CD4-positive, alpha-beta T cell treated with Interleukin-4 for 4 hours (primary cell): ENCODE data around the gene APBA1.

ENCODE experiments used
- DNase-seq: peaks from one replicate; pipeline ENCODE4 v3.0.0-alpha.2; 2020

The APBA1 gene

DNA sequence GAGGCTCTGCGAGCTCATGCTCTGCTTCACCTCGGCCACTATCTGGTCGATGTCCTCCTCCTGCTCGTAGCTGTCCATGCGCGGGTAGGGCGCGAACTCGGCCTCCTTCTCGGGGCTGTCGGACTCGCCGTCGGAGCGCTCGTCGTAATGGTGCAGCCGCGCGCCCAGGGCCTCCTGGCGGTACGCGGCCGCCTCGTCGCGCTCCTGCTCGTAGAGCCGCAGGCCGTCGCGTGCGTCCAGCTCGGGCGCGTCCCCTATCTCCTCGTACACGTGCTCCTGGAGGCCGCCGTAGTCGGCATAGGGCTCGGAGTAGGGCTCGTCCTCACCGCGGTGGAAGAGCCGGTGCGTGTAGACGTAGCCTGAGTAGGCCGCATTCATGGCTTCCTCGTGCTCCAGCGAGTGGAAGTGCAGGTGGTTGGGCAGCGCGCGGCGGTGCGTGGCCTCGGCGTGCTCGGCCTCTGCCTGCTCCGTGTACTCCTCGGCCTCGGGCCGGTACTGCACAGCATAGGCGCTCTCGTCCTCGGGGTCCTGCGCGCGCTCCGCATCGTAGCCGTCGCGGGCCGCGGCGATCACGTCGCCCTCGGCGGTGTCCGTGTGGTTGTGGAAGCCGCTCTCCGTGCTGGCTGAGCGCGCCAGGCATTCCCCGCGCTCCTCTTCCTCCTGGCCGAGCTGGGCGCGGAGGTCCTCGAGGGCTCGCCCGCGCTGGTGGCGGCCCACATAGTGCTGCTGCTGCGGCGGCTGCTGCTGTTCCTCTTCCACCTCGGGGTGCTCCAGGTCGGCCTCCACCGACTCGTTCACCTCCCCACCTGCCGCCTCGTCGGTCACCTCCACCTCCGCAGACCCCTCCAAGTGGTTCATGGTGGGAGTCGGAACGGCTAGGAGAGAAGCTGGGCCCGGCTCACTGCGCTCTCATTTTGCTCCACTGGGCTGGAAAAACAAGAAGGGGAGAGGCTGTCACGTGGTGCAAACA is 155.5 kb downstream of the APBA1 start:
- no peak for DNase-seq

DNA sequence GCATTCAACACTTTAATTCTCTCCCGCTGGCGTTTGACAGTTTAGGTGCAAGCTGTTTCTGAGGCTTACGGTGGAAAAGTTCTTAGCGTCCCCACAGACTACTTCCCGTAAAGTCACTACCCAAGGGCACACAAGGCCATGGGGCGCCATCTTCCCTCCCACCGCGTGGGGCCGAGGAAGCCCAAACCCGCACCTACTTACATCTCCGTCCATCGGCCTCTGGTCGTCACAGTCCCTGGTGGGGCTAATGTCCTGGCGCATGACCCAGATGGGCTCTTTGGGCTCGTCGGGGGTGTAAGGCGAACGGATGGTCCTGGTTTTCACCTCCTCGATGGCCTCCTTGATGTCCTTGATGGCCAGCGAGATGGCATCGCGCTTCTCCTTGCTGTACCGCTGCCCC is 156.4 kb downstream of the APBA1 start:
- DNase-seq, result no peak

DNA sequence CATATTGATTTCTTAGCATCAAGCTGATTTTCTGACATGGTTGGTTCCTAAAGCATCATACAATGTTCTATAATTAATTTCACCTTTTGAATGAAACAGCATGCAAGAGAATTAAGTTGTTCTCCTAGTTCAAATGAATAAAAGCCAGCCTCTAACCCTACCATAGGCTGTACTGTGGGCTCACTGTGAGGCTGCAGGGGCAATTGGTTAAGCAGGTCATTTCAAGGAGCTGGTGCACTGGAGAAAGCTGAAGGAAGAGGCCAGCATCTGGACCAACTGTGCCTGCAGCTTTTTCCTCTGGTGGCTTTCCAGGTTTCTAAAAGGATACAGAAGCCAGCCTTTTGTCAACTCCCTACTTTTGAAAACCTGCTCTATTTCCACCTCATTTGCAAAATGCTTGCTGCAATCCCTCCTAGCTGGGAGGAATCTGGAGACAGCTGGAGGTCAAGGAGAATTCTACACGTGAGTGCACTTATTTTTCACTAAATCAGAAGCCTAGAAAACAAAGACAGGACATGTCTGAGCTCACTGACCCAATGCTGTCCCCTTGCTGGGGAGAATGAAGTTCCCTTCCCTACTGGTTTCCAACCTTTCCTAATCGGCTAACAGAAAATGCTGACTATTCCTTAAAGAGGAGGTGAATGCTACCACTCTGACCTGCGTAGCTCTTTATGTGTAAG is 158.9 kb downstream of the APBA1 start:
- no peak for DNase-seq

DNA sequence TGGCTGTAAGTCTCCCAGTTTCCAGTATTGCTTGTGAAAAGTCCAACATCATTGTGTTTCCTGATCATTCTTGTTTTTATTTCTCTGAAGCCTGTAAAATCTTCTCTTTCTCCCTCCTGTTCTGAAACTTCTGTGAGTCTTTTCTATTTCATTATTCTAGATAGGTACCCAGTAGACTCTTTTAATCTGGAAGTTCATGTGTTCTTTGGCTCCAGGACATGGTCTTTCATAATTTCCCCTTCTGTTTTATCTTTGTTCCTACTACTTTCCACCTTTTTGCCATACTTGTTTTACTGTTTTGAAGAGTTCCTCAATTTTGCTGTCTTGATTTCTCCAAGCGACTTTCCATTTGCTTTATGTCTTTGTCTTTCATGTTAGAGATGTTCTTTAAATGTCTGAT is 168.1 kb downstream of the APBA1 start:
- no peak for DNase-seq

DNA sequence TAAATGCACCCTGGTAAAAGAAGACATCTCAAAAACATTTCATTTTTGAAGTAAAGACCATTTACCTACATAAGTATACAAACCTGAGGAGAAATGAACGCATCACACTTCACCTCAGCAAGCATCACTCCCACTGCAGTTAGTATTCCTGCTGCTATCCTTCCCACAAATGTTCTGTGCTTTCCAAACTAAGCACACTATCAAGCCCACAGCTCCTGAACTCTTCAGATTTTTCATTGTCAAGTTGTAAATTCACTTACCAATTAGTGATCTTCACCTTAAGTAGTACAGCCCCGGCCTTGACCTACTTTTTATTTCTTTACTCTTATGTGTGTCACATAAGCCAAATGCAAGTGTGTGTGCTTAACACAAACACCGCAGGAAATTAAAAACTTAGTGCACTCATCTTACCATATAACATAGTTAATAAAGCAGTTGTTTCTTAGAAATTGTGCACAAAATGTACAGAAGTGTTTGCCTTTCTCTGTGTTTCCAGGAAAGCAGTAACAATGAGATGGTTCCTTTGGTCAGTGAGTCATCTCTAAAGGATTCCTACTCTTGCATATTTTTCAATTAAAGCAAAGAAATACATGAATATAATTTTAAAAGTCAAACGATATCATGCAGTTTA is 169.4 kb downstream of the APBA1 start:
- peak; percentile 25 for DNase-seq

DNA sequence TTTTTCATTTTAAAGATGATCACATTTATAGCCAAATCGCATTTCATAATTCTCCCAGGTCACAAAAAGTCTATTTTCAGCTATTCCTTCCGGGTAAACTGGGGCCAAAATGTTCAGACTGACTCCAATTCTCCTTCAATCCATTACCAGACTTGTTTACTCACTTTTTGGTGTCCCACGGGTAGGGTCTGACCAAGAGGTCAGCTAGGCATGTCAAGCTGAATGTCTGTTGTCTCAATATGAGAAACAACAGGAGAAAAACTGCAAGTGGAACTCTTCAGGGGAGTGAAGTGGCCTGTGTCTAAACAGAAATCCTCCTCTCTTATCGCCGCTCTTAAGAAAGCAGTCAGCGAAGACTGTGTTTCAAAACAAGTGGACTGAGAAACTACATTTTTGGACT is 171.3 kb downstream of the APBA1 start:
- DNase-seq, result no peak

DNA sequence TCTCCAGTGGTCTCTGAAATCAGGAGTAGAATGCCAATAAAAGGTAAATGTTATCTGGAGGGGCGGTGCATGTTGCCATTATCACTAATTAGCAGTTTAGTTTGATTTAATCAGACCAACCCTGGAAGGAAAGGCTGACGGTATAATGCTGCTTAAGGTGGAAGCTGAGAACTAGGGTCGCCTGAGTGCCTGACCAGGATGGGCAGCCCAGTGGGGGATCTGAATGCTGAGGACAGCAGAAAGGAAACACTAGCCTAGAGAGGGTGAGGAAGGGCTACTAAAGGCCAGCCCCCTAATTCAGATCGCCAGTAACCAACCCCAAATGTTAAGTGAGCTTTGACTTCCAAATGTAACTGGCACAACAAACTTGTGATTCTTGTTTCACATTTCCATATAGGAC is 172.2 kb downstream of the APBA1 start:
- DNase-seq, result no peak

DNA sequence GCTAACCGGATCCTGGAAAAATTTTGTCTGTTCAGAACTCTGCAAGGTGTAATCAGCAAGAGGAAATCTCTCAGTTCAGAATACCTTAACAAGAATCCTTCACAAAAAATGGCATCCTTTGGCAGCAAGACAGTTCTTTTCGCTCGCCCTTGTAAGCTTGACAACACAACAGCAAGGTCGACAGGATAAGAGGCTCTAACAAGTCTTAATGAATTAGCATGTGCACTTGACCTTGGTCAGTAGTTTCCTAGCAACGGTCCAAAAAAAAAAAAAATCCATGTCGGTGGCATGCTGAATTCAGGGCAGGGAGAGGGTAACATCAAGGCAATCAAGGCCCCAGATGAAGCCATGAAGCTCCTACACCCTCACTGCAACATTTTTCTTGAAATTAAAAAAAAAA is 172.8 kb downstream of the APBA1 start:
- no peak for DNase-seq

DNA sequence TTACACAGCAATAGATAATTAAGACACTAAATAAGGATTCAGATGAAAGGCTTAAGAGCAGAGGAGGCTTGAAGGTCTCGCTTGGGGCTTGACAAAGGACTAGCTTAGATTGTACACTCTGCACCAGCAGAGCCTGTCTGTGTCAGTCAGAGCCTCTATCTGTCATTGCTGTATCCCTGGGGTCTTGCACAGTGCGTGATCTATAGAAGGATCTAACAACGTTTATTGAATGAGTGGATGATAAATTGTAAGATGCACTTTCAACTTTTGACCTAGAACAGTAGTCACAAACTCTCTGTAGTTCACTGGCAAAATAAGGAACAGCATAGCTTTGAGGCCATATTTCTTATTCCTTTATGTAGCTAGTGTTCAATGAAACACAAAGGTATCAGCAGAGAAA is 173.7 kb downstream of the APBA1 start:
- no peak for DNase-seq

DNA sequence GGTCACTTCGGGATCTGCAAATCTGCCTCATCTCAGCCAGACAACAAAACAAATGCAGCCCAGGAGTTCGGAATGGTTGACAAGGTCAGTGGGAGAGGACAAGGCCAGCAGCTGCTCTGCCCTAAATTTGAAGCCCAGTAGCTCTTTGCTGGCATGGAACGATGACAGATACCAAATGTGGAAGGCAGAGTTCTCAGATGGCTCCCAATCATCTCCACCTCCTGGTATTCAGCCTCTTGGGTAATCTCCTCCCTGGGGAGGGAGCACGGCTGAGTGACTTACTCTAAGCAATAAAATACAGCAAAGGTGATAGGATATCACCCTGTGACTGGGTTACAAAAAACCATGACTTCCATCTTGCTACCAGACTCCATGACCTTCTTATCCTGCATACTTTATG is 174.4 kb downstream of the APBA1 start:
- no peak for DNase-seq

DNA sequence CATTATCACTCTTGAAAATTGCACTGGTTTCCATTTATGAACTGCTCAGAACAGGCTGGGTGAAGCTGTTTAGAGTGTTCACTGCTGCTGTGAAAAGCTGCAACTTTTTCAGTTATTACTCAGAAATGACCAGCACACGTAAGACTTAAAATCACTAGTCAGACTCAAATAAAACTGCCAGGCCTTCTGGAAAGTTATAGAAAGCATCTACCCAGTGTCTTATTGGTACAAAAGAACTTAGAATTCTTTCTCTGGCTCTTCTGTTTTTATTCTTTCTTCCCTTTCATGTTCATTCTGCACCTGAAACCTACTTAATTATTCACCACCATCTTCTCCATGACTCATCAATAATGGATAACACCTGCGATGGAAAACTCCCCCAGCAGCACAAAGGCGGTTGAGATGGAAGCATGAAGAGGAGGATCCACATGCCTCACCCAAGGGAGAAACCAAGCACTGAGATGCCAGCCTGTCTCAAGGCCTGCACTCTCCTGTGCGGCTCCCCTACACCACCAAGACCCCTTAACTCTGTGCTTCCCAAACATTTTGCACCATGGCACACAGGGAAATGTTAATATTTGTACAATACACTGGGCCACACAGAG is 175.2 kb downstream of the APBA1 start:
- DNase-seq, result no peak

DNA sequence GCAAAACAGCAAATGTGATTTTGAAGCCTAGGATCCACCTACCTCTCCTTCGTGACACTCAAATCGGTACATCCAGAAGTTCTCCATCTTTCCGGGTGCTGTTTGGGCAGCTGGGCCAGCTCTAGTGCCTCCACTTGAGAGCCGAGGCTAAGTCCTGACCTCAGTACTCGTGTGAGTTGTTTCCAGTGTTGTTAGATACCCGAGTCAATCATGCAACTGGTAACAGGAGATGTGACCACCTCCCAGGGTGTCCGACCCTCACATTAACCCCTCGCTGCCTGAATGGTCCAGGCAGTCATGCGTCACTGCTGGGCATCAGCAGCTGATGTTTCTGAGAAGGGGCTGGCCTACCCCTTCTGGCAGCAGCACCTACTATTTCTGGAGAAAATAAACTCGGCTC is 176.9 kb downstream of the APBA1 start:
- DNase-seq, result no peak

DNA sequence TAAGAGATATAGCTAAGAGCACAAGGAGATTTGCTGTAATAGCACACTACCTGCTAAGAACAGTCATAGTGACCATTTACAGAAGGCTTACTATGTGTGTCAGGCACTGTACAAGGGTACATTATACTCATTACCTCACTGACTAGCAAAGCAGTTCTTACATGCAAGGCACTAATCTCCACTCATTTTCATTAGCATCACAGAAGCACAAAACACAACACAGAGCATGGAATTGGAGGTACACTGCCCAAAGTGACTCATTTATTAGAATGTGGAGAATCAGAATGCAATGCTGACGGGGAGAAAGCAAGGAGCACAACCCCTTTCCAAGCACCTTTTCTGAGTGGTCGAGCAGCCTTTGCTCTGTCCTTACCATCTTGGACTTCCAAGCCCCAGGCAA is 177.4 kb downstream of the APBA1 start:
- DNase-seq, result no peak

DNA sequence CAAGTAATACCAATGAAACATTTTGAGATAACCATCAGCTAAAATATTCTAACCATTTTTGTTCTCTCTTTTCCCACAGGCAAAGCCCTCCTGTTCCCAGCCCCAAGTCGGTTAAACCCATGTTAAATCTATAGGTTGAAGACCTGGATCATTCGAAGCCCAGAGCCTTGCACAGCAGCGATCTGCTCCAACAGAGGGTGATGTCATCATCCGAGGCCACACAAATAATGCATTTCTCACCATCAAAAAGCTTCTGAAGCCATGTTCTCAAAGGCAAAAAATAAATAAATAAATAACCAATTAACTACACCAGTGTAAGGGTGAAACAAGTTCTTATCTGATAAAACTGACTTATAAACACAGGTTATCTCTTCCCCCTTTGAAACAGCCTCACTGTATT is 178.0 kb downstream of the APBA1 start:
- no peak for DNase-seq

DNA sequence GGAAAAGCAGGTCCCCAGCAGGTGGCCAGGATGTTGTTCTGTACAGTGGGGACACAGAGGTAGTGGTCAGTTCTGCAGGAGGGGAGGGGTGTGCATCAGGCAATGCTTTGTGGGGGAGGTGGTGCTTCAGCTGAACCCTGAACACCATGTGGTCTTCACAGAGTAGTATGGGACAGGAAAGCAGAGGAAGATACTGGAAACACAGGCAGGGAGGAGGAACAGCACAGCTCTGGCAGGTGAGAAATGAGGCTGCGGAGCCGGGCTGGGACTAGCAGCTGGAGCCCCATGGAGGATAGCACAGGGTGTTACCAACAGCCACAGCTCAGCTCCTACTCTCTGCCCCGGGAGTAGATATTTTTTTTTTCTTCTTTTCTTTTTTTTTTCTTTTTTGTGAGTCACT is 185.7 kb downstream of the APBA1 start:
- no peak for DNase-seq

DNA sequence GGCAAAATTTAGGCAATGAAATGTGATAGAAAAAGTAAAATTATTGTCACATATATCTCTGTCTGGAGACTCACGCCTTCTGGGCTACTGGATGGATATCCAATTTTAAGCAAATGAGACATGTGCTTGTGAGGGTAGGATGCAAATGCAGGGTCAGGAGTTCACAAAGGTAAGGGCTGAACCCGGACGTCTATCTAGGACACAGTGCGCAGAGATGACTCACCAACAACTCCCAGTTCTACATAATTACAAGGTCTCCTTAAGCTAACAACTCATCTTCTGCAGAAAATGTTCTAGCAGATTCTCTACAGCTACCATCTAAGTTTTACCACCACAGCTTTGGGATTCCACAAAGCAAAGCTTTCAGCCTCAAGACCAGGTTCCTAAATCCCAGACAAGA is 186.7 kb downstream of the APBA1 start:
- DNase-seq, result peak; percentile 42

DNA sequence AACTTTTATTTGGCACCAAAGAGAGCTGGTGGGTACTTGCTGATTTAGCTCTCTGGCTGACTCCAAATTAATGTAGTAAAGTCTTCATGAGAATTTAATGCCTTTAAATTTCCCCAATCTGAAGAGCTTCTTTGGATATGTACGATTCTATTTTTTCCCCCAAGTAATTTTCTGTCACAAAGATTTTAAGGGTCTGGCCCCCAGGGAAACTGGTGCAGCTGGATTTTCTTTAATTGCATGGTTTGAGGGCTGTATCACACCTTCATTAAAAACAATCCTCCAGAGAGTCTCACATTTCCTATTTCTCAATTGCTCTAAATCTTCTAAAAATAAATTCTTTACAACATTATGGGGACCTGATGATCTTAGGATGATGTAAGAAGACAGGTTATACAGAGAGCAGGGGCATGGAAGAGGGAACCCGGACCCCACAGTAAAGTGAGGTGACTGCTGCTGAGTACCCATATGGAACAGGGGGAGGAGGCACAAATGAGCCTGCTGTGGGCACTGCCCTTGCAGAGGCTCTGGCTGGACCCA is 188.2 kb downstream of the APBA1 start:
- DNase-seq, result no peak

DNA sequence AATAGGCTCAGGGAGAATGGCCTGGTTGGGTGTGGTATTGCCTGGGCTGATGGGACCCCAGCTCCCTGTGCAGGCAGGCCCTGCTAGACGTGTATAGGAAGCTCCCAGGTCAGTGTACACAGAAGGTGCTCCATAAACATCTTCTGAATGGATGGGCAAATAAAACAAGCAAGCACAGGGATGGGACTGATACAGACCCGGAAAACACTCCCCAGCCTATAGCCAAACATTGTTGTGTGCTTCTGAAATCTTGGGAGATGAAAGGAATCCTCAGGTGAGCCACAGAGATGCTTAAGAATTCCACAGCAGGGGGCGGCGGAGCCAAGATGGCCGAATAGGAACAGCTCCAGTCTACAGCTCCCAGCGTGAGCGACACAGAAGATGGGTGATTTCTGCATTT is 195.4 kb downstream of the APBA1 start:
- no peak for DNase-seq

DNA sequence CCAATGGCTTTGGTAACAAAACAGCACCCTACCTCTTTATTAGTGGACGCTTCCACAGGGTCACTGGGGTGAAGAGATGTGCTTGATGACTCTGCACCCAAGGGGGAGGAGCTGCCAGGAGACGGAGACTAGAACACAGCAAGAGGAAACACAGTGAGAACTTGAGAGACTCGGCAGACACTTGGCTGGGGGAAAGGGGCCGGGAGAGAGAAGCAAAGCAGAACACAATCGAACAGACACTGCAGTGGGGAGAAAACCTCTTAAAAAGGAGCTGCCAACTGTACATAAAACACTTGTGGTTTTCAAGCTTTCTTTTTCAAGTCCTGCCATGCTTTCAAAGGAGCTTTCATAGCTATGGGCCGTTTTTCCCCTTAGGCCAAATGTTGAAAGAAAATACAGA is 196.2 kb downstream of the APBA1 start:
- peak; percentile 15 for DNase-seq

DNA sequence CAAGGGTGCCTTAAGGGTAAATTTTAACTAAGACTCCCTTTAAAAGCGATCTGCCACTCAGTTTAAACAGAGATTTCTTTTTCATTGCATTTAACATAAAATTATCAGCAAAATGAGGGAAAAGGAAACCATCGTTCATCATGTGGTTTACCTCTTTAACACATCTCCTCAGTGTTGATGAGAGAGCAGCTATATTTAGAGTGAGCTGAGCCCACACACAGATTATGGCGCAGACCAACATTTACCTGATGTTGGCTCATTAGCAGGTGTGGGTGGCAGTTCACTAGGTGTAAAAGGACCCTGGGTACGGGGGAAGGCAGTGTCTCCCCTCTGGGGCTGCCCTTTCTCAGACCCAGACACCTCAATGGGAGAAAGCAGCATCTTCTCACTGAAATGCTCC is 197.3 kb downstream of the APBA1 start:
- peak; percentile 7 for DNase-seq

DNA sequence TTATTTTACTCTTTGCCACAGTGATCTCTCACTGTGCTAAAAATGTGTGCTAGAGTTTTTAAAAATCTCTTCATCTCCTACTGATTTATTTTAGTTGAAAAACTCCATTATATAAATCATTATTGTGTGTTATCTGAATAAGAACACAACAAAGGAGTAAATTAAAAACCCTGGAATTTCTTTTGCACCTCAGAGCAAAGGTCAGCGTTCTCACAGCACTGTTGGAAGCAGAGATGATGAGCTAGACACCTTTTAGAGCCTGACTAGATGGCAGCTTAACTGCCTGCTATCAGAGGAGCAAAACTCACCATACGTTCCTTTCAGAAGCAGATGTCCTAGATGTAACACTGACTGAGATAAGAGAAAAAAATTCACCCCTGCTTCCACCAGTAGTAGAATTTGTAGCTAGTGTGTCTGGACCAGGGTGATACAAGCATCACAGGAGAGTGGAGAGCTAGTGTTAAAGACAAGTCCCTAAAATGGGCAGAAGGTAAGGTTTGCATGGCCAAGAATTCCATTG is 200.0 kb downstream of the APBA1 start:
- DNase-seq, result no peak

DNA sequence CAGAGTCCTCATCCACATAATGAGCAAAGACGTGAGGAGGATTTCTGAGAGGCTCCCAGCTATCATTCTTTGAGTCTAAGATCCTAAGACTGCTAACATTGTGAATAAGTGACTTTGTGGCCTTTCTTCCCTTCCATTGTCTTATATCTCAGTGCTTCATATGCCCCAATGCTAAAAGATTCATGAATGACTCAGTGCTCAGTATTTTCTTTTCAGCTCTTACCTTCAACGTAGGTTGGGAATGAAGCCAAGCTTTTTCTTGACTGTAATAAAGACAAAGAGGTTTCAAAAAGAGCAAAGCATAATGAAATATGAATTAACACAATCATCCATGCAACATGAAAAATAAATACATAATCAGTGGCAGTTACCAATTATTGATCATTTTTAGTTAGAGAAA is 200.7 kb downstream of the APBA1 start:
- no peak for DNase-seq
